GM21529 (cell line): ENCODE data around the gene ATRIP.
A peak's percentile ranks its signal among the peaks of the same experiment; 100 is the strongest.
"Not testable (repeated sequence)": the region's sequence is repeated elsewhere in the genome, so short reads cannot be mapped to it uniquely, and the experiment has no call there.

ENCODE experiments used
- ATAC-seq: cut with Tn5 transposase; IDR thresholded peaks from one replicate; pipeline ENCODE4 v1.9.1; 2021; ENCODE audit not compliant: unreplicated experiment

ATRIP gene

DNA sequence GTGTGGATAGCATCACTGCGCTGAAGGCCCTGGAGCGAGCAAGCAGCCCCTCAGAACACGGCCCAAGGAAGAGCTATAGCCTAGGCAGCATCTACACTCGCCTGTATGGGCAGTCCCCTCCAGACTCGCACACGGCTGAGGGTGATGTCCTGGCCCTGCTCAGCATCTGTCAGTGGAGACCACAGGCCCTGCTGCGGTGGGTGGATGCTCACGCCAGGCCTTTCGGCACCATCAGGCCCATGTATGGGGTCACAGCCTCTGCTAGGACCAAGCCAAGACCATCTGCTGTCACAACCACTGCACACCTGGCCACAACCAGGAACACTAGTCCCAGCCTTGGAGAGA is 20.5 kb downstream of the ATRIP start:
- no peak for ATAC-seq

DNA sequence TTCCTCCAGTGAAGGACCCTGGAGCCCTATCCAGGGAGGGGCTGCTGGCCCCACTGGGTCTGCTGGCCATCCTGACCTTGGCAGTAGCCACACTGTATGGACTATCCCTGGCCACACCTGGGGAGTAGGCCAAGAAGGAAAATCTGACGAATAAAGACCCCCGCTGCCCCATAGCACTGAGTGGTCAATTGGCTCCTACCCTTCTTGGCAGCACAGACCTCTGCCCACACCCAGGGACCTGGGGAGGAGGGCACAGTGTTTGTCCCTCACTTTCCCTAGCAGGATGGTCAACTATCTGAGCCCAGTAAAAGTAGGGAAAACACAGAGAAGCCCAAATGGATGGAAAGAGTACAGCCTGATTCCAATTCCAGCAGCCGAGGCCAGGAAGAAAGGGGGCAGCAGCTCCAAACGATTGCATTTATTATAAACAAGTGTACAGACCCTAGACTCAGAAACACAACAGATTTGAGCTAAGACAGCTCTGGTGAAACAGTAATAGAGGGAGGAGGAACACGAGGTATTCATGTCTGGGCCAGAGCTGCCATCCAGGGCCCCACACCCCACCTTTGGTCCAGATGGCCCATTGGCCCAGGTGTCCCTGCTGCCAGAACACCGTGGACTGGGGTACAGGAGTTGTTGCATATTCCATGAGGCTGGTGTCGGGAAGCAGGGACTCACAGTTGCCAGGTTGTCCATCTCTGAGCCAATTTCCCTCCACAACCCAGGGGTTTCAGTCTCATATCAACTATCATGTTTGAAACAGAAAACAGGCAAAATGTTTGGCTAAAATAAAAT is 21.1 kb downstream of the ATRIP start:
- no peak for ATAC-seq

DNA sequence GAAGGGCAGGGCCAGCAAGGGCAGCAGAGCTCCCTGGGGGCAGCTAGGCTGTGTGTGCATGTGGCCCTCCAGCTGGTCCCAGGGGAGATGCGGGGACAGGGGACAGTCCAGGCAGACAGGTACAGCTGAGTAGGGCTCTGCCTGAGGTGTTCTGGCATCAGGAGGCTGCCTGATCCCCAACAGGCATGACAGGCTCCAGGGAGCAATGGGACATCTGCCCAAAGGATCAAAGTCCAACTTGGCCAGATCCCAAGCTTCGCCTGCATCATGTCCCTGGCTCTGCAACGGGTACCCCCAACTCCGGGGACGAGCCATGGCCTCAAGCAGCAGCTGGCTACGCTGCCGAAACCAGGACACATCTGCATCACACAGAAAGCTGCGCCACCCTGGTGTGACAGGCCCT is 21.8 kb downstream of the ATRIP start:
- no peak for ATAC-seq

DNA sequence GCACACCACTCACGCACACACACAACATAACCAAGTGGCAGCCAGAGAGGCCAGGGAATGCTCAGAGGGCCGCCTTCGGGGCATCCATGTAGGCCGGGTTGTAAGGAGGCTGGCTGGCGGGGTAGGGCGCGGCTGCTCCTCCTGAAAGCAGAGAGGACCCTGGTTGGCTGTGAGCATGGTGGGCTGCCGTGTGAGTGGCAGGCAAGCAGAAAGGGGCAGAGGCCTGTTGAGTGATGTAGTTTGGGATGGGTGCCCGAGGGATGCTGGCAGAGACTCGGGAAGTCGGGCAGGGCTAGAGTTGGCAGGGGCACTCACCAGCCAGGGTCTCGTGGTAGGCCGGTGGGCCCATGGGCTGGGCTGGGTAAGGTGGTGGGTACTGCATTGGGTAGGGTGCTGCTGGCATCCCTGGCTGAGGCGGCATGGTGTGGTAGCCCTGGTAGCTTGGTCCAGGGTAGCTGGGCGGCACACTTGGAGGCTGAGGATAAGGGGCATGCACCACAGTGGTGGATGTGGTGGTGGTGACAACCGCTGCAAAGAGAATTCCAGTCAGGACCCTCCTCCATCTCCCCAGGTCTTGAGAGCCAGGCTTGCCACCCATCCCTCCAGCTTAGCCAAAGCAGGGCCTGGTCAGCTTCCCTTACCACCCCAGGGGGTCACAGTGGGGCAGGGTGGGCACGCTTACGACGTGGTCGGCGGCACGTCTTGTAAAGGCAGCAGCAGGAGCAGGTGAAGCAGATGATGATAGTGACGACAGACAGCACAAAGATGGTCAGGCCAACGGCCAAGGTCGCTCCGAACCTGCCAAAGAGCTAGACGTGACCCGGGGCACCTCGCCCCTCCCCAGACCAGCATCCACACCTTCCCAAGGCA is 22.7 kb downstream of the ATRIP start:
- no peak for ATAC-seq

DNA sequence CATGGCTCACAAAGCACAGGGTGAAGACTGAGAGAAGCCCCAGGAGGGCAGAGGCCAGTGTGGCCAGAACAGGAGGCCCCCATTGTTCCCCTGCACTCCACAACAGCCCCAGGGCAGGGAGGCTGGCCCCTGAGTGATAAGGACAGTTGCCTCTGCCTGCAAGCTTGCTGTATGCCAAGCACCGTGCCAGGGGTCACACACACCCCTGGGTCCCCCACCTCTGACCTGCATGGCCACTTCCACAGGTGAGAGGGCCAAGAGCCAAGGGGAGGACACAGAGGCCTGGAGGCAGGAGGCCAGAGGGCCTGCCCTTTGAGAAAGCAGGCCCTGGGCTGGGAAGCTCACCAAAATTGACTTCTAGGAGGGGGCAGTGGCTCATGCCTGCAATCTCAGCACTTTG is 23.7 kb downstream of the ATRIP start:
- ATAC-seq, result no peak

DNA sequence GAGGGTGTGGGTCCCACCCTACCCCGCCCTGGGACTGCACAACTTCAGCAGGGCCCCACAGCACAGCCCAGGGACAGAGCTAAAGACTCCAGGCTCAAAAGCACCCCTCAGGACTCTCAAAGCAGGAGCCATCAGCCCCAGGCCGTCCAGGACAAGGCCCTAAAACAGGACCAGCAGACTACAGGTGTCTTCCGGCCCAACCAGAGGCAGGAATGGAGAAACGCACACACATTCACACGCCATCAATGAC is 26.1 kb downstream of the ATRIP start:
- no peak for ATAC-seq

- peak; percentile 75 for ATAC-seq
These were observed 26.5 kb downstream of the ATRIP start for GRCh38 chr3:48472923-48473616.

- ATAC-seq, result no peak
These were observed 27.0 kb downstream of the ATRIP start for GRCh38 chr3:48473617-48473952.

- not testable (repeated sequence) for ATAC-seq
These were observed 27.5 kb downstream of the ATRIP start for GRCh38 chr3:48474031-48474430.

DNA sequence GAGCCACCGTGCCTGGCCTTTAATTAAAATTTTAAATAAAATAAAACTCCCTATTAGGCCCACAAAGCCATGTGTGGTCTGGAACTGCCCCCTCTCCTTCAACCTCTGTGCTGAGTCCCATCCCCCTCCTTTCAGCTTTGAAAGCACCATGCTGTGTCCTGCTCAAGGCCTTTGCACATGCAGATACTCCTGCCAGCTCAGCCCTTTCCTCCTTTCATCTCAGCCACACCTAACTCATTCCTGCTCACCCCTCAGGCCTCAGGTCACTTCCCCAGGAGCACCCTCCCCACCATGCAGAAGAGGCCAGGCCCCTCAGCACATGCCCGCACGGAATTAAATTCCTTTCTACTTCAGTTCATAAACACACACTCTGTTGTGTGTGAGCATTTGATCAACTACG is 28.1 kb downstream of the ATRIP start:
- ATAC-seq, result no peak

DNA sequence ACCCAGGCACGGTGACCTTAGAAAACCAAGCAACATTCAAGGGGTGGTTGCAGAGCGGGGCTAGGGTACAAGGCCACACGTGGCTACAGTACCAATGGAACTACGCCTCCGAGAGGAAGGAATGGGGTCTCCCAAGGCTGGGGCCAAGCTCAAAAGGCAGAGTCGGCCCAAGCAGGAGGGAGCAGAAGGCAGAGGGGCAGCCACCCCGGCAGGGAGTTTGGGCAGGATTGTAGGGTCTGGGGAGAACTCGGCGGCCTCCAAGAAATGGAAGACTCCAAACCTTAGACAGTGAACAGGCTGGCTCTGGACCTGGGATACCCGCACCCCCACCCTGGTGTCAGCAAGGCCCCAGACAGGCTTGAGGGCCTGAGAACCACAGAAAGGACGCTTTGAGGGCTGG is 28.7 kb downstream of the ATRIP start:
- ATAC-seq, result no peak

DNA sequence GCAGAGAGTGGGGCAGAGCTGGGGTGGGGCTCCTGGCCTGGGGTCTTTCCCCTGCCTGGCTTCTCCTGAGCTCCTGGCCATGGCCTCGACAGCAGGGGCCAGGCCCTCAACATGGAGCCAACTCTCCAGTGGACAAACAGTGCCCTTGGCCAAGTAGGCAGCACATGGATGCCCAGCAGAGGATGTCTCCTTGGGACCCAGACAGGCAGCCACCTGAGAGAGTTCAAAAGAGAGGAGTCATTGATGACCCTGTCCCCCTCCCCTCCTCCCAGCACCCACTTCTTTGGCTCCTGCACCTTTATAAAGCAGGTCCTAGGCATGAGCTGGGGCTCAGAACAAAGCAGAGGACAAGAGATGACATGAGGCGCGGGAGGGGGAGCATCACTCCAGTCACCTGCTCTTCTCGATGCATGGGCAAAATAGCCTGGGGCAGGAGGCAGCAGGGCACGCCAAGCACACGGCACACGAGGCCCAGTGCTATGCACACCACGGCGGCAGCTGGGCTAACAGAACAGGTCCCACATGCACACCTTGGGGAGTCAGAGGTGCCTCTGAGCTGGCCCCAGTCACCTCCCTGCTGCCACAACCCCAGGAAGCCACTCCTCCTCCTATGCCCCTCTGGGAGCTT is 30.0 kb downstream of the ATRIP start:
- no peak for ATAC-seq

DNA sequence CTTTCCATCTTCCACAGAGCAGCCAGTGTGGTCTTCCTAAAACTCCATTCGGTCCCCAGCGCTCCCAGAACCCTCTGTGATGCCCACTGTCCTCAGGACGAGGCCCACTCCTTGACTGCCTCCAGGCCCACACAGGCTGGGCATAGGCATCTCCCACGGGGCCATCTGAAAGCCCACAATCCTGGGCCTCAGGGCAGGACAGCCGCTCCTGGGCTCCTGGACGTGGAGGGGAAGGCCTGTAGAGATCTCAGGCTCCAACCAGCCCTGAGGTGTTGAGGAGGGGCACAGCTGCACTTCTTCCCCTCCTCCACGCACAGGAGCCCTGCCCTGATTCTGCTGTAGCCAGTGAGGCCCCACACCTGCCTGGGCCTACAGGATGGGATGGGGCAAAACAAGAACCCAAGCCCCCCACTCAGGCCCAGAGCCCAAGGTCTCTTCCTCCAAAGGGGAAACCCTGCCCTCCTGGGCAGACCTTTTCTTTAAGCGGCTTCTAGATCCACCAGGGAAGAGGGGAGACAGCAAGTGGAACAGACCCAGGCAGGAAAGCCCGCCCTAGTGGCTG is 31.5 kb downstream of the ATRIP start:
- ATAC-seq, result no peak

DNA sequence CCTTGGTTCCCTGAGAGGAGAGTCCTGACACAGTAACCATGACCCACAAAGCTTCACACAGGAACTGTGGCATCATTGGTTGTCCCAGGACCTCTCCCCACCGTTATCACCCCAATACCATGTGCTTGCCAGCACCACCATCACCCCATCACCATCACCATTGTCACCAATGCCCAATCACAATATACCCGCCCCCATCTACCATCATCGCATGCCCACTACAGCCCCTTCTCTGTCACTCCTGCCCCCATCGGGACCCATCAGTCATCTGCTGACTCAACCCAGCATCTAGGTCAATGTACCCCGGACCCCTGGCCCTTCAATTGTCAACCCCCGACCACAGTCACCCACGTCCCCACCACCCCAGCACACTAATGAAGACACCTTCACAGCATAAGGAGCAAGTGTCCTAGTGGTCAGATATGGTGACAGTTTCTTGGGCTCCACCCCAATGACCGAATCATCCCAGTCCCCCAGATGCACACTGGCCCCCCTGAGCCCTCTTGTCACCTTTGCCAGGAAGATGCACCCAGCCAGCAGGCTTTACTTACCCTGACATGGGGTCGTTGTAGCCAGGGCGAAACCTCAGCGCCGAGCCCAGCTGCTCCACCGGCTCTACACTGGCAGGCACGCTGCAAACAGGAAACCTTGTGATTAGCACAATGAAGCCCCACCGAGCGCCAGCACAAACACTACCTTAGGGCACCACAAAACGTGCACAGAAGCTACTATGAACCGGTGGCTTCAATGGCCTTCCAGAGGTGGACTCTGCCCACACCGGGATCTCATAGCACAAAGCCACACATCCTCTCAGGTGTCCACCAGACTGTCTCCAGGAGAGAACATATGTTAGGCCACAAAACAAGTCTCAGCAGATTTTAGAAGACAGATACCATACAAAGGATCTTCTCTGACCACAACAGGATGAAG is 32.4 kb downstream of the ATRIP start:
- no peak for ATAC-seq

GRCh38 chr3:48480891-48481290 is 34.4 kb downstream of the ATRIP start:
- not testable (repeated sequence) for ATAC-seq

DNA sequence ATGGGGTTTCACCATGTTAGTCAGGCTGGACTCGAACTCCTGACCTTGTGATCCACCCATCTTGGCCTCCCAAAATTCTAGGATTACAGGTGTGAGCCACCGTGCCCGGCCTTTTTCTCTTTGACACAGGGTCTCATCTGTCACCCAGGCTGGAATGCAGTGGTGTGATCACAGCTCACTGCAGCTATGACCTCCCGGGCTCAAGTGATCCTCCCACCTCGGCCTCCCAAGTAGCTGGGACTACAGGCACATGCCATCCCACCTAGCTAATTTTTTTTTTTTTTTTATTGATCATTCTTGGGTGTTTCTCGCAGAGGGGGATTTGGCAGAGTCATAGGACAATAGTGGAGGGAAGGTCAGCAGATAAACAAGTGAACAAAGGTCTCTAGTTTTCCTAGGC is 36.3 kb downstream of the ATRIP start:
- not testable (repeated sequence) for ATAC-seq

GRCh38 chr3:48486952-48487351 is 40.4 kb downstream of the ATRIP start:
- no peak for ATAC-seq

DNA sequence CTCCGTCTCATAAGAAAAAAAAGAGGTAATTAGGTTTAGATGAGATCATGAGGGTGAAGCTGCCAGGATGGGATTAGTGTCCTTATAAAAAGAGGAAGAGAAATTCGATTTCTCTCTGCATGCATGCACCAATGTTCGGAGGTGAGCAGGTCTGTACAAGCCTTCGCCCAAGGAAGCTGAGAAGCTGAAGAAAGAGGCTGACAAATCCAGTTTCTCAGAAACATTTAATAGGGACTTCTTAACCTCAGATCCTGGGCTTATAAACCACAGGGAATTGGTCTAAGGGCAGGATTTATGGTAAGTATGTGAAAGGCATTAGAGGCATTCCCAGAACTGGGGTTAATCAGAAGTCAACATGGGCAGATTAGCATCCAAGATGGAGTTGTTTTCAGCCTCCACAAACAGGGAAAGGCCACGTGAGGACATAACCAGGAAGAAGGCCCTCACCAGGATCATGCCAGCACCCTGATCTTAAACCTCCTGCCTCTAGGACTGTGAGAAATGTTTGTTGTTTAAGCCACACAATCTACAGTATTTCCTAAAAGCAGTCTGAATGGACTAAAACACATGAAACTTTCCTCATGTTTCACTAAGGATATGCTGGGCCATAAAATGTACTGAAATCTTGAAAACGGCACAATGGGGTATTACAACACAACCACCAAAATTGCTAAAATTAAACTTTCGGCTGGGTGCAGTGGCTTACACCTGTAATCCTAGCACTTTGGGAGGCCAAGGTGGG is 46.1 kb downstream of the ATRIP start:
- ATAC-seq, result no peak

DNA sequence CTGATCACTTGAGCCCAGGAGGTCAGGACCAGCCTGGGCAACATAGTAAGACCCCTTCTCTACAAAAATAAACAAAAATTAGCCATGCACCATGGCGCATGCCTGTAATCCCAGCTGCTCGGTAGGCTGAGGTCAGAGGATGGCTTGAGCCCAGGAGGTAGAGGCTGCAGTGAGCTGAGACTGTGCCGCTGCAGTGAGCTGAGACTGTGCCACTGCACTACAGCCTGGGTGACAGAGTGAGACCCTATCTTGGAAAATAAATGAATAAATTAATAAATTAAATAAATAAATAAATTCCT is 46.6 kb downstream of the ATRIP start:
- no peak for ATAC-seq

GRCh38 chr3:48500656-48501055 is 54.1 kb downstream of the ATRIP start:
- ATAC-seq, result no peak
